ENCODE data around the gene BAG3. TPM values are rescaled to one million over a fixed set of nuclear protein-coding genes. Genes with fewer than 3 reads are reported as not detected.

The BAG3 gene
- total and polyA plus RNA-seq, 2 of the 4 experiments (the other 2 are of a cell fraction) = 5.4 to 42.5 TPM

DNA sequence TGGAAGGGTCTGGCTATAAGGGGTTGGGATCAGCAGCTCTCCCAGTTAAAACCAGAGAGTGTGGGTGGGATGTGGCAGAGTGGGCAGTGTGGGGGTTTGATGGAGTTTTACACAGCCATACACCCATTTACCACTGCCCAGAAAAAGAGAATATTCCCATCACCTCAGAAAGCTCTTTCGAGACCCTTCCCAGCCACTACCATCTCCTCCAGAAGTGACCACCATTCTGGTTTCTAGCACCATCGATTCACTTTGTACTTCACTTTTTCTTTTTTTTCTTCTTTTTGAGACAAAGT is 15.5 kb downstream of the BAG3 start:
- Histone ChIP-seq H3K4me1 (ENCODE audit: control insufficient read depth, insufficient read depth, low read length) (peaks cover 38% of the 10 kb centered on the region), H4K5ac (ENCODE audit: low read depth, low read length) (no peak overlapping the region), H3K9me3 (ENCODE audit: control insufficient read depth, insufficient read depth, low read length) (no peaks in the 10 kb centered on the region), H2BK5ac (ENCODE audit: low read depth, low read length, poor library complexity, severe bottlenecking) (peak overlapping the region; percentile 78), H2AK9ac (replicated peaks; ENCODE audit: low read depth, low read length, poor library complexity) (no peak overlapping the region), H3K27ac (ENCODE audit: insufficient read depth, low read length) (peak overlapping the region; percentile 66; the same call in 1 of the 2 replicates), H3K14ac (replicated peaks; ENCODE audit: low read depth, low read length) (no peak overlapping the region), H4K91ac (ENCODE audit: insufficient read depth, low read depth, low read length) (no peak overlapping the region), H2AK5ac (ENCODE audit: low read depth, low read length) (peak overlapping the region; percentile 31; the same call in 1 of the 2 replicates), H3K27me3 (ENCODE audit: control insufficient read depth, insufficient read depth, low read length) (no peaks in the 10 kb centered on the region), H2BK15ac (ENCODE audit: low read depth, low read length) (no peak overlapping the region), H2BK120ac (ENCODE audit: low read depth, low read length) (0 out of 2 replicates have a peak overlapping the region, but pooled peaks have one; percentile 8), H3K56ac (ENCODE audit: extremely low read depth, insufficient read depth, low read length) (no peak overlapping the region), H2BK20ac (ENCODE audit: low read depth, low read length) (no peak overlapping the region), H3K4ac (ENCODE audit: low read depth, low read length) (peak overlapping the region; percentile 59; the same call in 1 of the 2 replicates), H4K20me1 (ENCODE audit: insufficient read depth, low read length) (peaks cover 88% of the 10 kb centered on the region), H3K18ac (ENCODE audit: low read depth, low read length) (0 out of 2 replicates have a peak overlapping the region, but pooled peaks have one; percentile 3), H3K9me1 (ENCODE audit: insufficient read depth, low read length) (peaks cover 36% of the 10 kb centered on the region), H3K23ac (ENCODE audit: low read depth, low read length) (peak overlapping the region; percentile 81; the same call in 1 of the 2 replicates), H3K36me3 (ENCODE audit: control insufficient read depth, insufficient read depth, low read length) (peaks cover 18% of the 10 kb centered on the region), H4K8ac (ENCODE audit: low read depth in 2 of 2, low read length in 2 of 2) (peak overlapping the region in 1 of 2 experiments; percentile 38; a peak in 1 of 4 replicates), H2AFZ (replicated peaks; ENCODE audit: low read length, poor library complexity) (no peak overlapping the region), H3K4me3 (ENCODE audit: insufficient read depth, low read depth, low read length) (no peak overlapping the region), H3K79me1 (ENCODE audit: low read depth in 1 of 2, low read length in 2 of 2) (peaks cover 9 to 85% of the 10 kb centered on the region in 2 experiments), H3K9ac (ENCODE audit: low read depth, low read length) (no peak overlapping the region), H3K4me2 (ENCODE audit: low read depth, low read length) (no peak overlapping the region)
- intact Hi-C loops (cut with micrococcal nuclease) = no loop called here
- in situ Hi-C loops (cut with MboI; ENCODE audit: low sequenced_read_pairs) = no loop called here
- BruUV-seq (replicated peaks) = no TSS peak
- TF ChIP-seq RAD21 (IDR thresholded peaks at IDR 0.05; ENCODE audit: low read length) (no peak), BHLHE40 (IDR thresholded peaks at IDR 0.05; ENCODE audit: low read depth, low read length) (no peak), RFX5 (IDR thresholded peaks at IDR 0.05; ENCODE audit: low read depth, low read length) (no peak), MAZ (IDR thresholded peaks at IDR 0.05; ENCODE audit: borderline replicate concordance, low read depth, low read length) (no peak), CEBPB (IDR thresholded peaks at IDR 0.05; ENCODE audit: low read depth, low read length) (no peak)
- TF ChIP-seq, protein P1, sequence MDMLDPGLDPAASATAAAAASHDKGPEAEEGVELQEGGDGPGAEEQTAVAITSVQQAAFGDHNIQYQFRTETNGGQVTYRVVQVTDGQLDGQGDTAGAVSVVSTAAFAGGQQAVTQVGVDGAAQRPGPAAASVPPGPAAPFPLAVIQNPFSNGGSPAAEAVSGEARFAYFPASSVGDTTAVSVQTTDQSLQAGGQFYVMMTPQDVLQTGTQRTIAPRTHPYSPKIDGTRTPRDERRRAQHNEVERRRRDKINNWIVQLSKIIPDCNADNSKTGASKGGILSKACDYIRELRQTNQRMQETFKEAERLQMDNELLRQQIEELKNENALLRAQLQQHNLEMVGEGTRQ (IDR thresholded peaks at IDR 0.05; ENCODE audit: low read depth, low read length) = no peak
- TF ChIP-seq, protein P2, sequence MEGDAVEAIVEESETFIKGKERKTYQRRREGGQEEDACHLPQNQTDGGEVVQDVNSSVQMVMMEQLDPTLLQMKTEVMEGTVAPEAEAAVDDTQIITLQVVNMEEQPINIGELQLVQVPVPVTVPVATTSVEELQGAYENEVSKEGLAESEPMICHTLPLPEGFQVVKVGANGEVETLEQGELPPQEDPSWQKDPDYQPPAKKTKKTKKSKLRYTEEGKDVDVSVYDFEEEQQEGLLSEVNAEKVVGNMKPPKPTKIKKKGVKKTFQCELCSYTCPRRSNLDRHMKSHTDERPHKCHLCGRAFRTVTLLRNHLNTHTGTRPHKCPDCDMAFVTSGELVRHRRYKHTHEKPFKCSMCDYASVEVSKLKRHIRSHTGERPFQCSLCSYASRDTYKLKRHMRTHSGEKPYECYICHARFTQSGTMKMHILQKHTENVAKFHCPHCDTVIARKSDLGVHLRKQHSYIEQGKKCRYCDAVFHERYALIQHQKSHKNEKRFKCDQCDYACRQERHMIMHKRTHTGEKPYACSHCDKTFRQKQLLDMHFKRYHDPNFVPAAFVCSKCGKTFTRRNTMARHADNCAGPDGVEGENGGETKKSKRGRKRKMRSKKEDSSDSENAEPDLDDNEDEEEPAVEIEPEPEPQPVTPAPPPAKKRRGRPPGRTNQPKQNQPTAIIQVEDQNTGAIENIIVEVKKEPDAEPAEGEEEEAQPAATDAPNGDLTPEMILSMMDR (conservative IDR thresholded peaks at IDR 0.05; ENCODE audit: low read depth, low read length) = no peak
- DNase-seq = no peak
- no peak for ATAC-seq (ENCODE audit: low read depth)
- POLR2A ChIA-PET (ENCODE audit: unreplicated experiment) = no interaction called here
- CTCF ChIA-PET = no interaction called here
- dilution Hi-C loops (cut with HindIII; ENCODE audit: low sequenced_read_pairs, unreplicated experiment) = no loop called here
- 100% methylated on average over 2 of the region's 2 CpGs; no CpG with 5 or more reads in 1 of the 2 experiments for WGBS, 2 experiments (ENCODE audit: extremely low coverage in 2 of 2, insufficient read length in 1 of 2)
